KOPT-K1 (cell line): Measurements from ENCODE around the gene NT5M.
"Not testable (repeated sequence)": the region's sequence is repeated elsewhere in the genome, so short reads cannot be mapped to it uniquely, and the experiment has no call there.

Experiments
- H3K27ac ChIP-seq: fragments of 200-600 bp; sonication (generic); 2 replicates; pipeline ENCODE4 v1.5.1; 2016; ENCODE audit warnings: antibody characterized with exemption, mild to moderate bottlenecking, low read depth, low read length; ENCODE audit not compliant: poor library complexity, severe bottlenecking
- H3K36me3 ChIP-seq: fragments of 200-600 bp; sonication (generic); 2 replicates; pipeline ENCODE4 v1.5.1; 2017; ENCODE audit warnings: antibody characterized with exemption, mild to moderate bottlenecking, low read length, moderate library complexity; ENCODE audit not compliant: insufficient read depth
- H3K9me3 ChIP-seq: fragments of 200-600 bp; sonication (generic); 2 replicates; pipeline ENCODE4 v1.5.1; 2017; ENCODE audit warnings: antibody characterized with exemption, low read length, mild to moderate bottlenecking; ENCODE audit not compliant: insufficient read depth, poor library complexity, severe bottlenecking

Gene NT5M

DNA sequence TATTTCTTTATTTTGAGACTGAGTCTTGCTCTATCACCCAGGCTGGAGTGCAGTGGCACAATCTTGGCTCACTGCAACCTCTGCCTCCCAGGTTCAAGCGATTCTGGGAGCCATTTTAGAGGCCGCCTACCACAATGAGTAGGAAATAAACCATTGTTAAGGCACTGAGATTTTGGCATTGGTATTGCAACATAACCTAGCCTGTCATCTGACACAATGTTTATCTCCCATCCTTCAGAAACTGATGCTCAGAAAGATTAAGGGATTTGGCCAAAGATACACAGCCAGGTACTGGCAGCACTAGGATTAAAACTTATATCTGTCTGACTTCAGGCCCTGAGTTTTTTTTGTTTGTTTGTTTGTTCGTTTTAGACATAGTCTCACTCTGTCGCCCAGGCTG is 14.1 kb upstream of the NT5M start:
- Histone ChIP-seq H3K36me3 (no peaks in the 10 kb centered on the region), H3K9me3 (no peaks in the 10 kb centered on the region), H3K27ac (no peak overlapping the region)

GRCh38 chr17:17289701-17290100 is 13.5 kb upstream of the NT5M start:
- no peak overlapping the region for H3K27ac ChIP-seq

DNA sequence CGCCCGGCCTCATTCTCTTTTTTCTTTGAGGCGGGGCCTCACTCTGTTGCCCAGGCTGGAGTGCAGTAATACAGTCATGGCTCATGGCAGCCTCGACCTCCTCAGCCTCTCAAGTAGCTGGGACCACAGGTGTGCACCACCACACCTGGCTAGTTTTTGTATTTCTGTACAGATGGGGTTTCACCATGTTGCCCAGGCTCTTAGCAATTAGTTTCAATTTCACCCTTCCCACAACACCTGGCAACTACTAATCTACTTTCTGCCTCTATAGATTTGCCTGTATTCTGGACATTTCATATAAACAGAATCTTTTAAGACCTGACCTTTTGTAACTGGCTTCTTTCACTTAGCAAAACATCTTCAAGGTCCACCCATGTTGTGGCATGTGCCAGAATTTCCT is 8.0 kb upstream of the NT5M start:
- H3K9me3 ChIP-seq = no peaks in the 10 kb centered on the region
- no peak overlapping the region for H3K27ac ChIP-seq
- H3K36me3 ChIP-seq = no peaks in the 10 kb centered on the region

More at GRCh38 chr17:17289701-17290100, 13.5 kb upstream of the NT5M start:
- no peaks in the 10 kb centered on the region for H3K9me3 ChIP-seq
- H3K36me3 ChIP-seq = no peaks in the 10 kb centered on the region

DNA sequence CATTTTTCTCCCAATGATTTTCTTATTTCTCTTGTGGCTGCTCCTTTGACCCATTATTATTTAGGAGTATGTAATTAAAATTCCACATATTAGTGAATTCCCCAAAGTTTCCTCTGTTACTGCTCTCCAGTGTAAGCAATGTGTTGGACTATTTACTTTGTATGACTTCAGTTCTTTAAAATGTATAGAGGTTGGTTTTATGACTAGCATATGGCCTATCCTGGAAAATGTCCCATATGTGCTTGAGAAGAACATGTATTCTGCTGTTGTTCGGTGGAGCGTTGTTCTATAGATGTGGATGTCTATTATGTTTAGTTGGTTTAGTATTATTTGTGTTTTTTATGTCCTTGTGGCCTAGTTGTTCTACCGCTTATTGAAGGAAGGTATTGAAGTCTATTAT is 6.0 kb upstream of the NT5M start:
- H3K9me3 ChIP-seq = no peaks in the 10 kb centered on the region
- H3K36me3 ChIP-seq = no peaks in the 10 kb centered on the region
- H3K27ac ChIP-seq = no peak overlapping the region

DNA sequence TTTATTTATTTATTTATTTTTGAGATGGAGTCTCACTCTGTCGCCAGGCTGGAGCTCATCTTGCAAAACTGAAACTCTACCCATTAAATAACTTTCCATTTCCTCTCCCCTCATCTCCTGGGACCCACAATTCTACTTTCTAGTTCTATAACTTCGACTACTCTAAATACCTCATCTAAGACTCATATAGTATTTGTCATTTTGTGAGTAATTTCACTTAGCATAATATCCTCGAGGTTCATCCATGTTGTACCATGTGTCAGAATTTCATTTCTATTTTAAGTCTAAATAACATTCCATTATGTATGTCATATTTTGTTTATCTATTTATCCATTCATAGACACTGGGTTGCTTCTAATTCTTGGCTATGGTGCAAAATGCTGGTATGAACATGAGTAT is 5.1 kb upstream of the NT5M start:
- Histone ChIP-seq H3K9me3 (no peaks in the 10 kb centered on the region), H3K27ac (no peak overlapping the region), H3K36me3 (no peaks in the 10 kb centered on the region)

DNA sequence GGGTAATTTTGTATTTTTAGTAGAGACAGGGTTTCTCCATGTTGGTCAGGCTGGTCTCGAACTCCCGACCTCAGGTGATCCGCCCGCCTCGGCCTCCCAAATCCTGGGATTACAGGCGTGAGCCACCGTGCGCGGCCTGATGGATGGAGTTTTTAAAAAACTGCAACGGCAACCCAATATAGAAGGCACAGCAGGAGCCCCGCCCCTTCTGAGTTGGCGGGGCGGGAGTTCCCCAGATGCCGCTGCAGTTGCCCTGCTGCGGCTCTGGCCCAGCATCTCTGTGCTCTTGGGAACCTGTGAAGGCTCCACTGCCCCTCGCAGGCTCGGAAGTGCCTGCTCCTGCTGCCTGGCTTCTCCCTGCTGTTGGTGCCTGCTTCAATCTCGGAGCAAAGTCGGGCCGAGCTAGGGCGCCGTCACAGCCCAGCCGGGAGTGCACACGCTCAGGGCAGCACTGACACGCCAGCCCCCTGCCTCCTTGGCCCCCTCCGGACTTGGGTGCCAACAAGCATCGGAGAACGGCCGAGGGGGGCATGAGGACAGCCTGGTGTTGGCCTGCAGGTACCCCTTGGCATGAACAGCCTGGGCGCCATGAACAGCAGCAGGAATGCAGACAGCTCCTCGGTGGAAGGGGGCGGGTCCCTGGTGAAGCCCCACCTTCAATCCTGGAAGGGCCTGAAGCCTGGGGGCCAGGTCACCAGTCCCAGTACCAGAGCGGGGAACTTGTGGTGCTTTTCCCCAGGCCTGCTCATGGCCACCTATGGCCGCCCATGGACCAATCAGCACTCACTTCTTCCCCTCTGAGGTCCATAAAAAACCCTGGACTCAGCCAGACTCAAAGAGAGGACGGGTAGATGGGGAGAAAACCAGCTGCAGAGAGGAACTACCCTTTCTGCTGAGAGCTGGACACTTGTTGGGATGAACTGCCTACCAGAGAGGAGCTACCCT is 2.3 kb upstream of the NT5M start:
- Histone ChIP-seq H3K36me3 (no peaks in the 10 kb centered on the region), H3K9me3 (no peaks in the 10 kb centered on the region), H3K27ac (no peak overlapping the region)

DNA sequence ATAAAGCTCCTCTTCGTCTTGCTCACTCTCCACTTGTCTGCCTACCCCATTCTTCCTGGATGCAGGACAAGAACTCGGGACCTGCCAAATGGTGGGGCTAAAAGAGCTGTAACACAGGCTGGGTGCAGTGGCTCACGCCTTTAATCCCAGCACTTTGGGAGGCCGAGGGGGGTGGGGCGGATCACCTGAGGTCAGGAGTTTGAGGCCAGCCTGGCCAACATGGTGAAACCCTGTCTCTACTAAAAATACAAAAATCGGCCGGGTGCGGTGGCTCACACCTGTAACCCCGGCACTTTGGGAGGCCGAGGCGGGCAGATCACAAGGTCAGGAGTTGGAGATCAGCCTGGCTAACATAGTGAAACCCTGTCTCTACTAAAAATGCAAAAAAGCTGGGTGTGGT is 1.5 kb upstream of the NT5M start:
- H3K9me3 ChIP-seq, H3K27ac ChIP-seq, H3K36me3 ChIP-seq: not testable (repeated sequence)

DNA sequence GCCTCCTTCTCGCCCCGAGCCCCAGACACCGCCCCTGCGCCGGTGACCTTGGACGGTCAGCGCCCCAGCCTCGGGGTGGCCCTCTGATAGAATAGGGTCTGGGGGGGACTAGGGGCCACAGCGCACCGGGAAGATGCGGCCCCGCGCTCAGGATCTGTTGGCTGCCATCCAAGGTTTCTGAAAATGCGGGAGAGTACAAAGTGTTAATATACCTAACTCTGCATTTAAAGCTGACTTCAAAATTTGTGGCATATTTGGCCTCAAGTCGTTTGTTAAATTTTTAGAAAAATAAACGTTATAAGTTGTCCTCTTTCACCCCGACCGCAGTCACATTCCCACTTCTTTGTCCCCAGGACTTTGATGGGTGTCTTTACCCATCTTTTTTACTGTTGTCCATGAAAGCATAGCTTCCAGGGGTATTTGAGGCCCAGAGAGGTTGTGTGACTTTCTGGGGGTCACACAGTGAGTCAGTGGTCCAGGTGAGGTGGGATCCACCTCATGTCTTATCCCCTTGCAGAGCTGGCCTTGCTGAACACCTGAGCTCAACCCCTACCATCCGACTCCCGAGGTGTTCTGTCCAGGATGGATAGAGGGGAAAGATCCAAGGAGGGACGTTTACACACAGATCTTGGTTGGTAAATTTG is 796 bp downstream of the NT5M start:
- no peaks in the 10 kb centered on the region for H3K9me3 ChIP-seq
- H3K36me3 ChIP-seq = peaks cover 10% of the 10 kb centered on the region
- peak overlapping the region; percentile 92 for H3K27ac ChIP-seq

- Histone ChIP-seq H3K9me3 (no peaks in the 10 kb centered on the region), H3K36me3 (peaks cover 16% of the 10 kb centered on the region), H3K27ac (peak overlapping the region; percentile 92)
Measured at GRCh38 chr17:17304521-17304985, 1.4 kb downstream of the NT5M start.

GRCh38 chr17:17305281-17305801 is 2.2 kb downstream of the NT5M start:
- peak overlapping the region; percentile 92 for H3K27ac ChIP-seq
- H3K9me3 ChIP-seq = no peaks in the 10 kb centered on the region
- peaks cover 20% of the 10 kb centered on the region for H3K36me3 ChIP-seq

GRCh38 chr17:17309356-17309755 is 6.2 kb downstream of the NT5M start:
- H3K9me3 ChIP-seq = no peaks in the 10 kb centered on the region
- no peak overlapping the region for H3K27ac ChIP-seq
- H3K36me3 ChIP-seq = peaks cover 38% of the 10 kb centered on the region

DNA sequence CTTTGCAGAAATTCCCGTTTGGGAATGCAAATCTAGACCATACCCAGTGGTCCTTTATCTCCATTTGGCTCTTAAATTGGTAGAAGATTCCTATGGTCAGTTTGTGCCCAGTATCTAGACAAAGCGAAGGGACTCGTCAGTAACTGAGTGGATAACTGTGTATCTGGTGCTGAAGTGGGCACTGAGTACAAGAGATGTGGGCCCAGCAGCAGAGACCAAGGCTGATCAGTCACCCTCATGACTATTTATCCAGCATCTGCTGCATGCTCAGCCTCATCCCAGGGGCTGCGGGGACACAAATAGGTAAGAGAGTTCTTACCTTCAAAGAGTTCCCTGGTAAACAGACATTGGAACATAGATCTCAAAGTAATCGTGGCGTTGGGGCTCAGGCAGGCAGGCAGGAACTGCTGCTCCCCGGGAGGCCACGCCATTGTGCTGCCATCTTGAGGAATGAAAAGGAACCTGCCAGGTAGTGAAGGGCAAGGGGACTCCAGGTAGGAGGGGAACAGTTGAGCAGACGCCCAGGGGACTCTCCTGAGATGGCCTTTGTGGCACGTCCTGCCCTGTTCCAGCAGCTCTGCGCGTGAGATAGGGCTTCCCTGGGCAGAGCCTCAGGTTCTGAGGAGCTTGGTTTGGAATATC is 10.3 kb downstream of the NT5M start:
- peaks cover 38% of the 10 kb centered on the region for H3K36me3 ChIP-seq
- H3K9me3 ChIP-seq = no peaks in the 10 kb centered on the region
- H3K27ac ChIP-seq = no peak overlapping the region

- no peaks in the 10 kb centered on the region for H3K9me3 ChIP-seq
- no peak overlapping the region for H3K27ac ChIP-seq
- peaks cover 27% of the 10 kb centered on the region for H3K36me3 ChIP-seq
Measured at GRCh38 chr17:17314501-17315071, 11.4 kb downstream of the NT5M start.

- Histone ChIP-seq H3K27ac (no peak overlapping the region), H3K36me3 (peaks cover 23% of the 10 kb centered on the region)
Measured at GRCh38 chr17:17315142-17315821, 12.1 kb downstream of the NT5M start.

More at GRCh38 chr17:17315142-17315821, 12.1 kb downstream of the NT5M start:
- H3K9me3 ChIP-seq = no peaks in the 10 kb centered on the region
